Eye (tissue), 1 donor: ENCODE results near the gene UACA.
A peak's percentile ranks its signal among the peaks of the same experiment; 100 is the strongest.
"Not testable (repeated sequence)": the region's sequence is repeated elsewhere in the genome, so short reads cannot be mapped to it uniquely, and the experiment has no call there.

Experiments used
- DNase-seq: peaks from one replicate; pipeline ENCODE4 v3.0.0-alpha.2; 2015

Gene UACA

DNA sequence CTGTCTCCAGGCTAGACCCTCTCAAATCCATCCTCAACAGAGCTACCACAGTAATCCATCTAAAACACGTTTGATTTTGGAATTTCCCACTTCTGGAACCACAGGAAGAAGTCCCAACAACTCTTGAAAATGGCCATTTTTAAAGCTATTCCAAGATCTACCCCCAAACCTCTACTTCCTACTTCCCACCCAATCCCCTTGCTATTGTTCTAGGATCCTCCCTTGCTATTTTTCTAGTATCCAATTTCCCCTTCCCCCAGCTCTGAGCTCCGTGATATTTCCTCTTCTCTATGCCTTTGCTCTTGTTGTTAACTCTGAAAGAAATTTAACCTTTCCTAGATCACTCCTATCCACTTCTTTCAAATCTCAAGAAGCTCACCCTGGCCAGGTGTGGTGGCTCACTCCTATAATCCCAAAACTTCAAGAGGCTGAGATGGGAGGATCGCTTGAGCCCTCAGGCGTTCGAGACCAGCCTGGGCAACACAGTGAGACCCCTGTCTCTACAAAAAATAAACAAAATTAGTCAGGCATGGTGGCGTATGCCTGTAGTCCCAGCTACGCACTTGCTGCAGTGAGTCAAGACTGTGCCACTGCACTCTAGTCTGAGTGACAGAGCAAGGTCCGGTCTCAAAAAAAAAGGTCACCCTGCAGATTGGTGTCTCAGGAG, 13.0 kb downstream of the UACA start:
- no peak for DNase-seq

DNA sequence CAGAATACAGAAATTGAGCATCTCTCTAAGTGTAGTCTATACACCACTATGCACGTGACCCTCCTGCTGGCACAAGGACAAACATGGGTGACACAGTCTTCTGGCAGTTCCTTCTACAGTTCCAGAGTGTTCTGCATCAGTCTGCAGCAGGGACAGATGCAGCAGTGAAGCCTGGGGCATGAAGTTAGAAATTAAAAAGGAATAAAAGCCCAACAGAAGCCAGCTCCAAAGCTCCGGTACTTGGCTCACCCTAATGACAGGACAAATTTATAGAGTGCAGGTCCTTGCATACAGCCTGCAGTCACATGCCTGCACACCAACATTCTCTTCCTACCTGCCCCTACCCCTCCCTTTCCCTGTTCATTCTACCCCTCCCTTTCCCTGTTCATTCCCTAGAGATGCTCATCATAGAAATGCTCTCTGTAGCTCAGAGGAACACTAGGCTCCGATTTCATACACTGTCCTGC, 15.0 kb downstream of the UACA start:
- no peak for DNase-seq

DNA sequence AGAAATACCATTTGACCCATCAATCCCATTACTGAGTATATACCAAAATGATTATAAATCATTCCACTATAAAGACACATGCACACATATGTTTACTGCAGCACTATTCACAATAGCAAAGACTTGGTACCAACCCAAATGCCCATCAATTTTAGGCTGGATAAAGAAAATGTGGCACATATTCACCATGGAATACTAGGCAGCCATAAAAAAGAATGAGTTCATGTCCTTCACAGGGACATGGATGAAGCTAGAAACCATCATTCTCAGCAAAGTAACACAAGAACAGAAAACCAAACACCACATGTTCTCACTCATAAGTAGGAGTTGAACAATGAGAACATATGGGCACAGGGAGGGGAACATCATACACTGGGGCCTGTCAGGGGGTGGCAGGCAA, 16.8 kb downstream of the UACA start:
- DNase-seq, result not testable (repeated sequence)

DNA sequence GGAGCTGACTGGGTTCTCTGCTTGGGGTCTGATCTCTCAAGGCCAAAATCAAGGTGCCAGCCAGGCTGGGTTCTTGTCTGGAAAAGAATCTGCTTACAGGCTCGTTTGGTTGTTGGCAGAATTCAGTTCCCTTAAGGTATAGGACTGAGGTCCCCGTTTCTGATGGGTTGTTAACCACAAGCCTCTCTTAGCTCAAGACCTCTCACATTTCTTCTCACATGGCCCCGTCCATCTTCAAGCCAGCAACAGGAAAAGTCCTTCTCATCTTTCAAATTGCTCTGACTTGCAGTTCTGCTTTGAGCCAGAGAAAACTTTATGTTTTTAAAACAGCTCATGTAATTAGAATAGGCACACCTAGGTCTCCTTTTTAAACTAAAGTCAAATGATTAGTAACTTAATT, 20.4 kb downstream of the UACA start:
- DNase-seq, result no peak

DNA sequence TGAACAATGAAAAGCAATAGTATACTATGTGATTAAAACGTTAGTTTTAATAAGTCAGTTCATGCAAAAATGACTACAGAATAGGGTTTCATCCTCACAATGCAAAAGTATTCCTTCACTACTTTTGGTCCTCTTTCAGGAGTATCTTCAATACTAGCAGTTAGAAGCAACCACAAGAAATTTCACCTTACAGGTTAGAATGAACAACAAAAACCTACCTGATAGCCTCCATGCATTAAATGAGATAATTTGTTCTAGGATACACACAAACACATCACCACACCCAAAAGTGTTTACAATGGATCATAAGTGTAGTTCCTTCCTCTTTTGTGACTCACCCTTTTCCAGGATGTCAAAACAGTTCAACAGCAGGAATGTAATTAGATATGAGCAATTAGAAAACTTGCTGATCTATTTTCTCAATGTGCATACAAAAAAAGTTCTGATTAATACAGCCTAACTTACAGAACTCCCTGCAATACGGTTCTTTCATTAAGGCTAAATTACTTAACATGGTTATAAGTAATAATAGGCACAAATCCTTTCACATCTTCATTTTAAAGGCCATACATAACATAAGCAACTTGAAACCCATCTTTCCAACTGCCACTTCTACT, 21.6 kb downstream of the UACA start:
- no peak for DNase-seq

DNA sequence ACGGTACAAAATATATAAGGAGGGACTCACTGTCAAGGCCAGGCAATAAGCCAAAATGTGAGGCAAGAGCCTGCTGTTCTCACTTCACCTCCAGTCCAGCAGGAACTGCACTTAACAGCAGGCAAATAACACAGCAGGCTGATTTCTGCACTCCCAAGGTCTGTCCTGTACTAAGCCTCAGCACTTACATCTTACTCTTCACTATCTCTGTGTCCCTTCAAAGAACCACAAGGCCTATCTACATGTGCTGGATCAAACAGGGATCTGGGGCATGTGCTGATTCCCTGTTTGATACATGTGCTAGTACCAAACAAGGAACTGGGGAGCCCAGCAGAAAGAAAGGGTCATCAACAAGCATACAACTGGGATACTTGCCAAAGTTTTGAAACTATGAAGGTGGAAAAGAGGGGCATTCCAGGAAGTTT, 22.2 kb downstream of the UACA start:
- DNase-seq, result no peak

DNA sequence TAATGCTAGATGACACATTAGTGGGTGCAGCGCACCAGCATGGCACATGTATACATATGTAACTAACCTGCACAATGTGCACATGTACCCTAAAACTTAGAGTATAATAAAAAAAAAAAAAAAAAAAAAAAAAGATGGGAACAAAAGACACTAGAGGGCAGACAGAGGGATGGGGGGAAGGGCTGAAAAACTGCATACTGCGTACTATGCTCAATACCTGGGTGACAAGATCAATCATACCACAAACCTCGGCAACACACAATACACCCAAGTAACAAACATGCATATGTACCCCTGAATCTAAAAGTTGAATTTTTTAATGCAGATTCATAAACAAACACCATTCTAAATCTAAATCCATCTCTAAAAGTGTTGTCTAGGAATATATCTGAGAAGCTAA, 28.3 kb downstream of the UACA start:
- DNase-seq, result not testable (repeated sequence)

DNA sequence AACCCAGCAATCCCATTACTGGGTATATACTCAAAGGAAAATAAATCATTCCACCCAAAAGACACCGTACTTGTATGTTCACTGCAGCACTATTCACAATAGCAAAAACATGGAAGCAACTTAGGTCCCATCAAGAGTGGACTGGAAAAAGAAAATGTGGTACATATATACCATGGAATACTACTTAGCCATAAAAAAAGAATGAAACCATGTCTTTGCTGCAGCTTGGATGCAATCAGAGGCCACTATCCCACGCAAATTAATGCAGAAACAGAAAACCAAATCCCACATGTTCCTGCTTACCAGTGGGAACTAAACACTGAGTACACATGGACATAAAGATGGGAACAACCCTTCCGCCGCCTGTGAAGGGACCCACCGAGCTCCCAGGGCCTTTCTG, 34.2 kb downstream of the UACA start:
- no peak for DNase-seq

DNA sequence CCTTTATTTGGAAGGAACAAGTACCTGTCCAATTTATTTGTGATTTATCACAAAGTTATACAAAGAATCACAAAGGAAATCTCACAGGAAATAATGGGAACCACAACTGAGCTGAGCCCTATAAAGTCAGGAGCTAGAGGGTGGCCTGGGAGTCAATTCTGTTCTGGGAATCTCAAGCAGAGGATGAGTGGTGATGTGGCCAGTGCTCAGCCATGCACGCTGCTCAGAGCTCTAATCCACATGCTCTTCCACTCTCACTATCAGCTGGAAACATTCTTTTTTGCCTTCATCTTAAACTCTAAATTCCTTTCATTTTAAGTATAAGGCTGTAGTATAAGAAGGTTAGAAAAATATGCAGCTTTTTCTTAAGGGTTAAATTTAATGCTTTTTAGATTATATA, 36.6 kb downstream of the UACA start:
- no peak for DNase-seq

DNA sequence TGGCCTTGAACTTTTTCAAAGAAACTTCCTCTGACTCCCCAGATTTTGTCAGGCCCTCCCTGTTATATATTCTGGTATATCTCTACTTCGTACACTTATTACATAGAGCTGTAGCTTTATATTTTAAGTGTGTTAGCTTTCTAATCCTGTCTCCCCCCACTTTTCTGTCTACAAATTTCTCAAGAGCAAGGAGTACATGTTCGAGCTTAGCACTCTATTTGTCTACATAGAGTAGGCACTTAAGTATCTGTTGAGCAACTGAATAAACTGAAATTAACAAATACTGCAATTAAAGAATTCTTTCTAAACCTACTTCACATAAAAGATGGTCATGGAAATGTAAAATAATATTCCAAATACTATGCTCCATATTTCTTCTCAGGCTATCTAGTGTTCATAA, 39.4 kb downstream of the UACA start:
- no peak for DNase-seq

DNA sequence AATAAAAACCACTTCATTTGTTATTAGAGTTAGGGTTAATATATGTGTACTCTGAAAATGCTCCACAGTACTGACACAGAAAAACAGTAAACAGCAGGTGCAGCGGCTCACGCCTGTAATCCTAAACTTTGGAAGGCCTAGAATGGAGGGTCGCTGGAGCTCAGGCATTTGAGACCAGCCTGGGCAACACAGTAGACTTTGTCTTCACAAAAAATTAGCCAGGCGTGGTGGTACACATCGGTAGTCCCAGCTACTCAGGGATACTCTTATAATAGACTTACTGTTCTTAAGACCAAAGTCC, 40.3 kb downstream of the UACA start:
- no peak for DNase-seq

DNA sequence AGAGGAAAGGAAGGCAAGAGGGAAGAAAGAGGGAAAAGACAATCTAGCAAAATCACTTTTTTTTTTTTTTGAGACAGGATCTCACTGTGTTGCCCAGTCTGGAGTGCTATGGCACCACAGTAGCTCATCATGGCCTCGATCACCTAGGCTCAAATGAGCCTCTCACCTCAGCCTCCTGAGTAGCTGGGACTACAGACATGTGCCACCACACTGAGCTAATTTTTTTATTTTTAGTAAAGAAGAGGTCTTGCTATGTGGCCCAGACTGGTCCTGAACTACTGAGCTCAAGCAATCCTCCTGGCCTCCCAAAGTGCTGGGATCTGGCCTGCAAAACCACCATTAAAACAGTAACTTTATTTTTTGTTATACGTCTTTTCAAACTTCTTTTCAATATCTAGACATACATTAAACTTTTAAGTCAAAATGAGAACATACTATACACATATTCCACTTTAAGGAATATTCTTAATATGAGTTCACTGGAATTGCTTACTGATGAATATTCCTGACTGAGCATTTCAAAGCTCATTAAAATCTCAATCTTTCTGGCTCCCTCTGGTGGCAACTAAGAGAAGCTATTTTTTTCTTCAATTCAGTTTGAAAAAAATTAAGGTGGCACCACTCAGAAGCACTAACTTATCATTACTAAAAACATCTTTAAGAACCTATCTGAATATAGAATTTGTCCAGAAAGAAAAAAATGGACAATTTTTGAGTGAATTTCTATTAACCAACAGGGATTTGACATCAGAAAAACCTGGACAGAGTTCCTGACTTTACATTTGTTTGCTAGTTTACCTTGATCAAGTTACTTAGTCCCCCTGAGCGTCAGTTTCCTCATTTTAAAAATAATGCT, 40.9 kb downstream of the UACA start:
- DNase-seq, result peak; percentile 73

DNA sequence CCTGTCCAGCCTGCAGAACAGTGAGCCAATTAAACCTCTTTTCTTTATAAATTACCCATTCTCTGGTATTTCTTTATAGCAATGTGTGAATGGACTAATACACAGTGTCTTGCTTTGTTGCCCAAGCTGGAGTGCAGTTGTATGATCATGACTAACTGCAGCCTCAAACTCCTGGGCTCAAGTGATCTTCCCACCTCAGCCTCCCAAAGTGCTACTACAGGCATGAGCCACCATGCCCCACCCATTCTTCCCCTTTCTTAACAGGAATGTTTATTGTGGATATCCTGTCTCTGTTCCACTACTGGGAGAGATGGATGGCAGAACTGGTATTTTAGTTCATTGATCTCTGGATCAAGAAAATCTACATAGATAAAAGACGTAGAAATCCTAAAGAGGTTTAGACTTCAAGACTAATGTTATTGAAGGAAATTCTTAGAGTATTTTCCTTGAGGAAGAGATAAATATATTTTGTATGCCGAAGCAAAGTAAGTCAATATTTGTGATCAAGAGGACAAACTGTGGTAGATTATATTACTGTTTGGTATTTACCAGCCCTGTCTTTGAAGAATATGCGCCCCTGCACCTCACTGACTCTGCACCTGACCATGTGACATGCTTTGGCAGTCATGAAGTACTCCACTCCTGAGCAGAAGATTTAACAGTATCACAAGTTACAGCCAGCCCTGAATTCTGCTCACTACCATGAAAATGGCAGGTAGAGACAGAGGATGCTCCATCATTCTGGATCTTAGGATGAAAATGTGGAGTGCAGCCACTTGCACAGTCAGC, 42.9 kb downstream of the UACA start:
- no peak for DNase-seq

DNA sequence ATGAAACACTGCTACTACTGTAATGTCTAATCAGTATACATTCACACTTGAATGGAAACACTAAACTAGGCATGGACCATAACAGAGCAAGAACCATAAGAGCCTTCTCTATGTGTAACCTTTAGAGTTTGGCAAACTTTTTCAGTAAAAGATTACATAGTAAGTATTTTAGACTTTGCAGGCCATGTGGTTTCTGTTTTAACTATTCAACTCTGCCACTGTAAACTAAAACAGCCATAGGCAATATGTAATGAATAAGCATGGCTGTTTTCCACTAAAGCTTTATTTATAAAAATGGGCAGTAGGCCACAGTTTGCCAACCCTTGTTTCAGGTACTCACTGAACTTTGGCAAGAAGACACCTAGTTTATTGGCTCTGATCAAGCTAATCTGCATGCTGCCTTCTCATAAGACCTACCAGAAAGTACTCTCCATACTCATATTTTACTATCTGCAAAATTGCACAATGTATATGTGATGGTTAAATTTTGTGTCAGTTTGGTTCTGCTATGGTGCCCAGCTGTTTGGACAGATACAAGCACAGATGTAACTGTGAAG, 46.0 kb downstream of the UACA start:
- no peak for DNase-seq

DNA sequence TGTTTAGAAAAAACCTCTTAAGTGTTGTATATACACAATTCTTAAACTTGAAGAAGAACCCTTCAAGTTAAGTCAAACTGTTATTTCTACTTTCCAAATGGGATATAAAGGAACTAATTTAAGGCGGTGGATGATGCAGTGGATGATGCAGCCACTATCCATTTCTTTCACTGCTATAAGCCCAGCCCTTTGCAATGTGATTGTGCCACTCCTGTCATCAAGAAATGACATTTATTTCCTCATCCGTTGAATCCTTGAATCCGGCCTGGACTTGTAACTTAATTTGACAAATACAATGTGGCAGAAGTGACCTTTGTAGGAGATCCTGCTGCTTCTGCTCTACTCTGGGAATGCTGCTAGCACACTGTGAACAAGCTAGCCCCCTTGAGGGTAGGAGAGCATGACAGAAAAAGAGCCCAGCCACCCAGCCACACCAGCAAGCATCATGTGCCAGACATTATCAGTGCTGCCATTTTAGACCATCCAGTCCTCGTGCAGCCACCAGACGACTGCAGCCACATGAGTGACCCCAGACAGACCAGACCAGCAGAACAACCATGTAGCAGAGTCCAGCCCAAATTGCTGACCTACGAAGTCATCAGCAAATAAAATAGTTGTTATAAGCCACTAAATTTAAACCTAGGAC, 47.4 kb downstream of the UACA start:
- peak; percentile 84 for DNase-seq

DNA sequence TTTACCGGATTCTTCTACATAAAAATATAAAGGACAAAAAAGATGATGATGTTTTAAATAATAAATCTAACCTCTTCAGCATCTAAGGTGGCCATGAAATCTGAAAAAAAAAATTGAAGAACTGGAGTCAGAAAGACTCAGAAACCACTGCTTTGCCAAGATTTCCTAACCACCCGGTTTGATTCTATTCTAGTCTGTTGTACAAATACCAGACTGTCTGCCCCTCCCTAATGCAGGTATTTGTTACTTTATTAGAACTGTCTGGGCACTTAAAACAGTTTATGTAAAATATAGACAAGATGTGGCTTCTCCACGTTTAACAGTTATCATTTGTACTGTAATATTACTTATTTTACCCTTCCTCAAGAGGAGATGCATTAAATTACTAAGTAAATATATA, 48.8 kb downstream of the UACA start:
- peak; percentile 48 for DNase-seq

DNA sequence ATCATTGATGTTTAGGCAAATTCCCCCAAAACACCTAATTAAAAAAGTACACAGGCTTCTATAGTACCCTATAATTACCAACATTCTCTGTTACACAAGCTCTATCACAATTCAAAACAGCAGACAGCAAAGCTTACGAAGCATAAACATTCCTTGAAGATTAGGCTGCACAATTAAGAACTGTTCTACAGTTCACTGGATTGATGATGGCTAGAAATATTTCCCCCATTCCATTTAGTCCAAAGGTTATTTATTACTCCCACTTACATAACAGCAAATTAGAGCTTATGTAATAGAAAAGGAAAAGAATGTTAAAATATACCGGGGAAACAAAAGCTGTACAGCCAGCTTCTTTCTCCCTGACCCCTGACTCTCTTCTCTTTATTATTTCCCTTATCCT, 49.3 kb downstream of the UACA start:
- DNase-seq, result peak; percentile 76

DNA sequence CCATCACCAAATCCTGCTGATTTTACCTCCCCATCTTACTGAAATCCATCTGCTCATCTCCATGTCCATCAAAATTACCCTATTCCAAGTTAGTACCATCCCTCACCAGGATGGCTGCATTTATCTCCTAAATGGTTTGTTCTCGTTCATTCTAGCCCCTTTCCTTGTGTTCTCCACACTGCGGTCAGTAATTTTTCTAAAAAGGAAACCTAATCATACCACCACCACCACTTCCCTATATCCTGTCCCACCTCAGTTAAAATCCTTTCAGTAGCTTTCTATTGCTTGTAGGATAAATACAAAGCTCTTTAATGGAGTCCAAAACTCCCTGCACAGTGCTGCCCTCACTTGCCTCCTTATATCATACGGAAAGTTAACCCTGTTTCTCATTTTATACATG, 51.1 kb downstream of the UACA start:
- DNase-seq, result no peak

DNA sequence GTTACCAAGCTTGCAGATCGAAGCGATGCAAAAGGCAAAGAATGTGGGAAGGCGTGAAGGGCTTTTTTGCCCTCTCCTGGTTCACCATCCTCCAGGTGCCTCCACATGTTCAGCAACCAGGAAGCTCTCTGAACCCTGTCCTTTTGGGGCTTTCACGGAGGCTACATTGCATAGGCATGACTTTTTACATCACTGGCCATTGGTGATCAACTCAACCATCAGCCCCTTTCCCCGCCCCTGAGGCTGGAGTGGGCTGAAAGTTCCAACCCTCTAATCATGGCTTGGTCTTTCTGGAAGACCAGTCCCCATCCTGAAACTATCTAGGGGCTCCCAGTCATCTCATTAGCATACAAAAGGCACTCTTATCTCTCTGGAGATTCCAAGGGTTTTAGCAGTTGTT, 52.6 kb downstream of the UACA start:
- DNase-seq, result no peak

DNA sequence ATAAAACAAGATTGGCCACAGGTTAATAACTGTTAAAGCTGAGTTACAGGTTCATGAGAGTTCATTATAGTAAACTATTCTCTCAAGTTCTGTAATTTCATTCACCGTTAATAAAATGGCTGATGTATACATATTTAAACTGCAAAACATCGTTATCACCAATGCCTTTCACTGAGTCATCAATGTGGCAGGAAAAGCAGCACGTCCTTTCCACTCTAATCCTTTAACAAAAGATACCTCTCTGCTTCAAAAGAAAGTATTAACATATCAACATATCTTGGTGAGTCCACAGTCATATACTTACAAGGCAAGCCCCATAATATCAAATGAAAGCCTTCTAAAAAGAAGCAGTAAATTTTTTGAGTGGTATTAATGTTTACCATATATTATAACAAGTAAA, 54.5 kb downstream of the UACA start:
- no peak for DNase-seq

DNA sequence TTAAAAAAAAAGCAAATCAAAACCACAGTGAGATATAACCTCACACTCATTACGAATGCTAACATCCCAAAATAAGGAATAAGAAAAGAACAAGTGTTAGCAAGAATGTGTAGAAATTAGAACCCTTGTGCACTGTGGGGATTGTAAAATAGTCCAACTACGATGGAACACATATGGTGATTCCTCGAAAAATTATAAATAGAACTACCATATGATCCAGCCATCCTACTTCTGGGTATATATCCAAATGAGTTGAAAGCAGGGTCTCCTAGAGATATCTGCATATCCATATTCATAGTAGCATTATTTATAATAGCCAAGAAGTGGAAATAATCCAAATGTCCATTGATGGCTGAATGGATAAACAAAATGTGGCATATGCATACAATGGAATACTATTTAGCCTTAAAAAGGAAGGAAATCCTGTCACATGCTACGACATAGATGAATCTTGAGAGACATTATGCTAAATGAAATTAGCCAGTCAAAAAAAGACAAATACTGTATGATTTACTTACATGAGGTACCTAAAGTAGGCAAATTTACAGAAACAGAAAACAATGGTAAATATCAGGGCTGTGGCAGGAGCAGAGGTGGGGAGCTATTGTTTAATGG, 55.6 kb downstream of the UACA start:
- no peak for DNase-seq

DNA sequence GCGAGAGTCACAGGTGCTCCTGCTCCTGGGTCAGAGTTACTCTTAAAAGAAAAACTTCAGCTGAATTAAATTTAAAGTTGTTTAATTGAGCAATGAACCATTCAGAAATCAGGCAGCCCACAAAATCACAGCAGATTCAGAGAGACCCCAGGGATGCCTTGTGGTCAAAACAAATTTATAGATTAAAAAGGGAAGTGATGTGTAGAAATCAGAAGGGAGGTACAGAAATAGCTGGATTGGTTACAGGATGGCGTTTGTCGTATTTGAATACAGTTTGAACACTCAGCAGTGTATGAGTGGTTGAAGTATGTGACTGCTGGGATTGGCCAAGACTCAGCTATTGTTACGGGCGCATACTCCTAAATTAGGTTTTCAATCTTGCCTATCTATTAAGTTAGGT, 58.6 kb downstream of the UACA start:
- no peak for DNase-seq
